ENCODE results near the gene TMEM63B. TPM values are rescaled to one million over a fixed set of nuclear protein-coding genes. Genes with fewer than 3 reads are reported as not detected.
A peak's percentile ranks its signal among the peaks of the same experiment; 100 is the strongest.
"Not testable (repeated sequence)": the region's sequence is repeated elsewhere in the genome, so short reads cannot be mapped to it uniquely, and the experiment has no call there.

TMEM63B gene
- total and polyA plus RNA-seq, 5 donors from 2014 or later, result 1.3 to 20.5 (median 1.4) TPM

DNA sequence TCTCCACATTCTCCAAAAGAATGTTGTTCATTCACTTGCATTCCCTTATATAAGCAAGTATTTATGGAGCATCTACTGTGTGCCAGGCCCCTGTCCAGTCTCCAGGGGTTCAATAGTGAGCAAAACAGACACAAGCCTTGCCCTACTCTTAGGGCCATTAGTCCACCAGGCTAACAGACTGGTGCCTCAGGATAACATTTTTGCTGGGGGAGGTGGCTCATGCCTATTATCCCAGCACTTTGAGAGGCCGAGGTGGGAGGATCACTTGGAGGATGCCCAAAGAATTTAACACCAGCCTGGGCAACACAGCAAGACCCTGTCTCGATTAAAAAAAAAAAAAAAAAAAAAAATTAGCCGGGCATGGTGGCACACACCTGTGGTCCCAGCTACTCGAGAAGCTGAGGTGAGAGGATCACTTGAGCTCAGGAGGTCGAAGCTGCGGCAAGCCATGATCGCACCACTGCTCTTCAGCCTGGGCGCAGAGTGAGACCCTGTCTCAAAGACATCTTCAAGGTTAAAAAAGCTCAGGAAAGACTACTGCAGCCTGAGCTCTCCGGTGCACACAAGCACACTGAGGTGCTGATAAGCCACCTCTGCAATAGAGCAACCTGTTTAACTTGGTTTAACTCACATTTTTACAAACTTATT is 51.2 kb downstream of the TMEM63B start:
- Histone ChIP-seq H3K27ac (ENCODE audit: insufficient read depth, low read length, poor library complexity, severe bottlenecking) (no peak overlapping the region), H3K9me3 (ENCODE audit: control insufficient read depth in 2 of 2, low read length in 2 of 2) (no peaks in the 10 kb centered on the region), H3K4me3 (ENCODE audit: low read depth, low read length) (no peak overlapping the region), H3K27me3 (ENCODE audit: control insufficient read depth, insufficient read depth, low read length) (no peaks in the 10 kb centered on the region), H3K4me1 (ENCODE audit: control insufficient read depth, insufficient read depth, low read length, poor library complexity, severe bottlenecking) (no peaks in the 10 kb centered on the region), H3K36me3 (ENCODE audit: control insufficient read depth, insufficient read depth, low read length) (no peaks in the 10 kb centered on the region)
- ATAC-seq (ENCODE audit: low read depth in 2 of 2) (no peak), DNase-seq (no peak)
- H3K4me3 Mint-ChIP-seq, result no peak overlapping the region
- no peaks in the 10 kb centered on the region for H3K27me3 Mint-ChIP-seq
- peak overlapping the region in 1 of 3 donors; percentile 12 for H3K27ac Mint-ChIP-seq
- peaks cover 0 to 10% (median 3%) of the 10 kb centered on the region in 4 donors for H3K4me1 Mint-ChIP-seq
- H3K36me3 Mint-ChIP-seq, result no peaks in the 10 kb centered on the region
- H3K9me3 Mint-ChIP-seq, result no peaks in the 10 kb centered on the region

DNA sequence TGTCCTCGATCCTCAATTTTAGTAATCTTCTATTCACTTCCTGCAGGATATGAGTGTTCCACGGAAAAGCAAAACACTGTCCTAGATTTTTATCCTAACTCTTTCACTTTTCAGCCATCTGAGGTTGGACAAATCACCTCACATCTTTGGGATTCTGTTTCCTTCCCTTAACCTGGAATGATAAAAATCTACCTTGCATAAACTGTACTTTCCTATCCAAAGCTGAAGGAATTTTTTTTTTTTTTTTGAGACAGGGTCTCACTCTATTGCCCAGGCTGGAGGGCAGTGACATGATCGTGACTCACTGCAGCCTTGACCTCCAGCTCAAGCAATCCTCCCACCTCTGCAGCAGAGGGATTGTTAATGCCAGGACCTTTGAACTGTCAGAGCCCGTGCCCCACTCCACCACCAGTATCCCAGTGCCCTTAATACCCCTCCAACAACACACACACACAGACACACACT is 51.8 kb downstream of the TMEM63B start:
- Mint-ChIP-seq H3K27me3 (no peaks in the 10 kb centered on the region), H3K36me3 (no peaks in the 10 kb centered on the region), H3K27ac (peak overlapping the region; percentile 12 to 67 (median 21)), H3K4me1 (peaks cover 0 to 10% (median 3%) of the 10 kb centered on the region in 4 donors), H3K4me3 (no peak overlapping the region), H3K9me3 (no peaks in the 10 kb centered on the region)
- Histone ChIP-seq H3K36me3 (ENCODE audit: control insufficient read depth, insufficient read depth, low read length) (no peaks in the 10 kb centered on the region), H3K4me3 (ENCODE audit: low read depth, low read length) (no peak overlapping the region), H3K4me1 (ENCODE audit: control insufficient read depth, insufficient read depth, low read length, poor library complexity, severe bottlenecking) (no peaks in the 10 kb centered on the region), H3K9me3 (ENCODE audit: control insufficient read depth in 2 of 2, low read length in 2 of 2) (no peaks in the 10 kb centered on the region), H3K27me3 (ENCODE audit: control insufficient read depth, insufficient read depth, low read length) (no peaks in the 10 kb centered on the region), H3K27ac (ENCODE audit: insufficient read depth, low read length, poor library complexity, severe bottlenecking) (no peak overlapping the region)
- ATAC-seq (ENCODE audit: low read depth in 2 of 2) (no peak), DNase-seq (no peak)

DNA sequence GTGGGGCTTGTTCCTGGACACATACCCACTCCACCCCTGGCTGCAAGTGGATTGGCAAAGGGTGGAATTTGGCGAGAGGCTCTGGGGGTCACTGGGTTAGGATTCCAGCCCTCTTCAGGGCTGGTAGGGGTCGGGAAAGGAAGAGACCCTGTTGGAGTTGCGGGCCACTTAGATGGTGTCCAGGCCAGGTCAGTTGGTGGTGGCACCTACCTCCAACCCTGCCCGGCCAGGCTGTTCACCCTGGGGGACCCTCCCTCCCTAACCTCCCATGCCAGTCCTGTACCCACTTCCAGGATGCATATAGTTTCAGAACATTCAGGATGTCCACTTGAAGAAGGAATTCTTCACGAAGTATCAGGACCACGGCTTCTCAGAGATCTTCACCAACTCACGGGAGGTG is 52.3 kb downstream of the TMEM63B start:
- H3K4me1 Mint-ChIP-seq, result peaks cover 0 to 10% (median 3%) of the 10 kb centered on the region in 4 donors
- H3K36me3 Mint-ChIP-seq, result no peaks in the 10 kb centered on the region
- H3K27me3 Mint-ChIP-seq, result no peaks in the 10 kb centered on the region
- Histone ChIP-seq H3K36me3 (ENCODE audit: control insufficient read depth, insufficient read depth, low read length) (no peaks in the 10 kb centered on the region), H3K27me3 (ENCODE audit: control insufficient read depth, insufficient read depth, low read length) (no peaks in the 10 kb centered on the region), H3K9me3 (ENCODE audit: control insufficient read depth in 2 of 2, low read length in 2 of 2) (no peaks in the 10 kb centered on the region), H3K4me1 (ENCODE audit: control insufficient read depth, insufficient read depth, low read length, poor library complexity, severe bottlenecking) (no peaks in the 10 kb centered on the region), H3K4me3 (ENCODE audit: low read depth, low read length) (no peak overlapping the region), H3K27ac (ENCODE audit: insufficient read depth, low read length, poor library complexity, severe bottlenecking) (no peak overlapping the region)
- no peak for ATAC-seq (ENCODE audit: low read depth in 2 of 2)
- peak overlapping the region in 2 of 3 donors; percentile 12 to 67 for H3K27ac Mint-ChIP-seq
- H3K4me3 Mint-ChIP-seq, result no peak overlapping the region
- no peak for DNase-seq
- H3K9me3 Mint-ChIP-seq, result no peaks in the 10 kb centered on the region

DNA sequence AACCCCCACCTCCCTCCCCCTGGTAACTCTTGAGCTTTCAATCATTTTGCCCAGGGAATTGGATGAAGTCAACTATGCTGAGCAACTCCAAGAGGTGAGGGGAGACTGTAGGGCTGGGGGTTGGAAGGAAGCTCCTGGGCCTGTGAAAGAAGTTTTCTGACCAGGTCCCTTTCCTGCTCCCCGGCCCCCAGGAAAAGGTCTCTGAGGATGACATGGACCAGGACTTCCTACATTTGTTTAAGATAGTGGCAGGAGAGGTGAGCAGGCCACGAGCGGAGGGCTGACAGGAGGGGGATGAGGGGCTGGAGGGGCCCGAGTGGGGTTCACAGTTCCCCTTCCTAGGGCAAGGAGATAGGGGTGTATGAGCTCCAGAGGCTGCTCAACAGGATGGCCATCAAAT is 53.1 kb downstream of the TMEM63B start:
- no peaks in the 10 kb centered on the region for H3K36me3 ChIP-seq (ENCODE audit: control insufficient read depth, insufficient read depth, low read length)
- no peaks in the 10 kb centered on the region for H3K27me3 ChIP-seq (ENCODE audit: control insufficient read depth, insufficient read depth, low read length)
- Mint-ChIP-seq H3K4me1 (peaks cover 0 to 13% (median 4%) of the 10 kb centered on the region in 4 donors), H3K9me3 (no peaks in the 10 kb centered on the region), H3K36me3 (no peaks in the 10 kb centered on the region), H3K27me3 (no peaks in the 10 kb centered on the region), H3K4me3 (no peak overlapping the region), H3K27ac (no peak overlapping the region)
- no peaks in the 10 kb centered on the region for H3K4me1 ChIP-seq (ENCODE audit: control insufficient read depth, insufficient read depth, low read length, poor library complexity, severe bottlenecking)
- no peaks in the 10 kb centered on the region for H3K9me3 ChIP-seq (ENCODE audit: control insufficient read depth in 2 of 2, low read length in 2 of 2)
- no peak for DNase-seq
- no peak for ATAC-seq (ENCODE audit: low read depth in 2 of 2)
- no peak overlapping the region for H3K4me3 ChIP-seq (ENCODE audit: low read depth, low read length)
- no peak overlapping the region for H3K27ac ChIP-seq (ENCODE audit: insufficient read depth, low read length, poor library complexity, severe bottlenecking)

DNA sequence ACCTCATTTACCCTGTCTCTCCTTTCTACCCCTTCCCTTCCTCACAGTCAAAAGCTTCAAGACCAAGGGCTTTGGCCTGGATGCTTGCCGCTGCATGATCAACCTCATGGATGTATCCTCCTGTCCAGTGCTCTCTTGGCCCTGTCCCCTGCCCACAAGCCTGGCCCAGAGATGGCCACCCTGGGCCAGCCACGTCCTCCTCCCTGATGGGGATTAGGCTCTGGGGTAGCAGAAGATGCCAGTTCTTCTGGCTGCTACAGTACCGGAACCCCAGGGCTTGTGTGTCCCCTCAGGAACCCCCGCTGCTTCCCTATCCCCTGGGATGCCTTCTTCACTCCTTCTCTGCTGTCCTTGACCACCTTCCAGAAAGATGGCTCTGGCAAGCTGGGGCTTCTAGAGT is 53.5 kb downstream of the TMEM63B start:
- no peak overlapping the region for H3K4me3 Mint-ChIP-seq
- H3K4me3 ChIP-seq (ENCODE audit: low read depth, low read length), result no peak overlapping the region

DNA sequence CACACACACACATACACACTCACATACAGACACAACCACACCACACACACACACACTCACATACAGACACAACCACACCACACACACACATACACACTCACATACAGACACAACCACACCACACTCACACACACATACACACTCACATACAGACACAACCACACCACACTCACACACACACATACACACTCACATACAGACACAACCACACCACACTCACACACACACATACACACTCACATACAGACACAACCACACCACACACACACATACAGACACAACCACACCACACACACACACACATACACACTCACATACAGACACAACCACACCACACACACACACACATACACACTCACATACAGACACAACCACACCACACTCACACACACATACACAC is 54.4 kb downstream of the TMEM63B start:
- not testable (repeated sequence) for H3K9me3 Mint-ChIP-seq, H3K27ac Mint-ChIP-seq

More for the DNA sequence above, 53.5 kb downstream of the TMEM63B start:
- no peaks in the 10 kb centered on the region for H3K27me3 ChIP-seq (ENCODE audit: control insufficient read depth, insufficient read depth, low read length)
- ATAC-seq (ENCODE audit: low read depth in 2 of 2) (no peak), DNase-seq (no peak)
- no peaks in the 10 kb centered on the region for H3K36me3 ChIP-seq (ENCODE audit: control insufficient read depth, insufficient read depth, low read length)
- Mint-ChIP-seq H3K4me1 (peaks cover under 1 to 18% (median 7%) of the 10 kb centered on the region in 4 donors), H3K27ac (no peak overlapping the region), H3K36me3 (no peaks in the 10 kb centered on the region), H3K9me3 (no peaks in the 10 kb centered on the region), H3K27me3 (no peaks in the 10 kb centered on the region)
- H3K27ac ChIP-seq (ENCODE audit: insufficient read depth, low read length, poor library complexity, severe bottlenecking), result no peak overlapping the region
- no peaks in the 10 kb centered on the region for H3K9me3 ChIP-seq (ENCODE audit: control insufficient read depth in 2 of 2, low read length in 2 of 2)
- H3K4me1 ChIP-seq (ENCODE audit: control insufficient read depth, insufficient read depth, low read length, poor library complexity, severe bottlenecking), result peaks cover 2% of the 10 kb centered on the region

DNA sequence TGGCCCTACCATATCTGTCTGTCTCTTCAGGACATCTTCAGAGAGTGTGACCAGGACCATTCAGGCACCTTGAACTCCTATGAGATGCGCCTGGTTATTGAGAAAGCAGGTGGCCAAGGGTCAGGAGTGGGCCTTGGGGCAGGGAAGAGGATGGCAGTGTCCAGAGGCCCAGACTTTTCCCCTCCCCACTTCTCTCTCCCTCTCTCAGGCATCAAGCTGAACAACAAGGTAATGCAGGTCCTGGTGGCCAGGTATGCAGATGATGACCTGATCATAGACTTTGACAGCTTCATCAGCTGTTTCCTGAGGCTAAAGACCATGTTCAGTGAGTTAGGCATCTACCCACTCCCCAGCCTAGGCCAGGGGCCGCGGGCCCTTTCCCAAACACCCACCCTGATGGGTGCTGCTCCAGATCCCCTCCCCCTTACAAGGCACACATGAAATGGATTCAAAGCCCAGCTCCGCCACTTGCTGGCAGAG is 55.6 kb downstream of the TMEM63B start:
- H3K4me1 Mint-ChIP-seq, result peaks cover 5 to 12% (median 8%) of the 10 kb centered on the region in 4 donors
- no peaks in the 10 kb centered on the region for H3K36me3 Mint-ChIP-seq
- H3K27me3 Mint-ChIP-seq, result no peaks in the 10 kb centered on the region
- no peak for DNase-seq
- no peak overlapping the region for H3K27ac Mint-ChIP-seq
- Histone ChIP-seq H3K9me3 (ENCODE audit: control insufficient read depth in 2 of 2, low read length in 2 of 2) (no peaks in the 10 kb centered on the region), H3K27ac (ENCODE audit: insufficient read depth, low read length, poor library complexity, severe bottlenecking) (no peak overlapping the region), H3K36me3 (ENCODE audit: control insufficient read depth, insufficient read depth, low read length) (no peaks in the 10 kb centered on the region), H3K27me3 (ENCODE audit: control insufficient read depth, insufficient read depth, low read length) (no peaks in the 10 kb centered on the region), H3K4me3 (ENCODE audit: low read depth, low read length) (no peak overlapping the region), H3K4me1 (ENCODE audit: control insufficient read depth, insufficient read depth, low read length, poor library complexity, severe bottlenecking) (peaks cover 5% of the 10 kb centered on the region)
- H3K9me3 Mint-ChIP-seq, result no peaks in the 10 kb centered on the region
- no peak for ATAC-seq (ENCODE audit: low read depth in 2 of 2)
- no peak overlapping the region for H3K4me3 Mint-ChIP-seq

More for the DNA sequence above, 54.4 kb downstream of the TMEM63B start:
- H3K9me3 ChIP-seq (ENCODE audit: control insufficient read depth in 2 of 2, low read length in 2 of 2); H3K27me3 Mint-ChIP-seq; DNase-seq; H3K36me3 Mint-ChIP-seq; H3K27ac ChIP-seq (ENCODE audit: insufficient read depth, low read length, poor library complexity, severe bottlenecking); H3K36me3 ChIP-seq (ENCODE audit: control insufficient read depth, insufficient read depth, low read length); H3K4me3 ChIP-seq (ENCODE audit: low read depth, low read length); H3K4me3 Mint-ChIP-seq; H3K27me3 ChIP-seq (ENCODE audit: control insufficient read depth, insufficient read depth, low read length); ATAC-seq (ENCODE audit: low read depth in 2 of 2); H3K4me1 ChIP-seq (ENCODE audit: control insufficient read depth, insufficient read depth, low read length, poor library complexity, severe bottlenecking): not testable (repeated sequence)
- peaks cover 5 to 20% (median 10%) of the 10 kb centered on the region in 4 donors for H3K4me1 Mint-ChIP-seq

DNA sequence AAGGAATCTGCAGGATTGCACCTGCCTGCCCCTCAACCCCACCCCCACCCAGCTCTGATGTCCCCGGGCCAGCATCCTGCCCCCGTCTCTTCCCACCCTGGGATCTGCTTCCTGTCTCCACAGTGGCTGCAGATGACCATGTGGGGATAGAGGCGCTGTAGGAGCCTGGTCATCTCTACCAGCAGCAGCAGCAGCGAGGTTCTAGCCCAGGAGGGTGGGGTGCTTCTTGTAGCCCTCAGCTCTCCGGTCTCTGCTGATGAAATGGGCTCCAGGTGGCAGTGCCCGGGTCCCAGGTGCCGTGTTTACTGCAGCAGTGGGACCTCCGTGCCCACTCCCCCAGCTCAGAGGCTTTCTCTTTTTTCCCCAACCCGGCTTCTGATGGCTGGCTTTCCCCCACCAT is 56.4 kb downstream of the TMEM63B start:
- no peaks in the 10 kb centered on the region for H3K36me3 ChIP-seq (ENCODE audit: control insufficient read depth, insufficient read depth, low read length)
- no peak overlapping the region for H3K27ac Mint-ChIP-seq
- no peaks in the 10 kb centered on the region for H3K9me3 Mint-ChIP-seq
- no peak overlapping the region for H3K4me3 Mint-ChIP-seq
- no peak overlapping the region for H3K27ac ChIP-seq (ENCODE audit: insufficient read depth, low read length, poor library complexity, severe bottlenecking)
- peaks cover 5 to 12% (median 8%) of the 10 kb centered on the region in 4 donors for H3K4me1 Mint-ChIP-seq
- H3K4me3 ChIP-seq (ENCODE audit: low read depth, low read length), result no peak overlapping the region
- no peaks in the 10 kb centered on the region for H3K9me3 ChIP-seq (ENCODE audit: control insufficient read depth in 2 of 2, low read length in 2 of 2)
- peaks cover 5% of the 10 kb centered on the region for H3K4me1 ChIP-seq (ENCODE audit: control insufficient read depth, insufficient read depth, low read length, poor library complexity, severe bottlenecking)
- H3K27me3 ChIP-seq (ENCODE audit: control insufficient read depth, insufficient read depth, low read length), result no peaks in the 10 kb centered on the region
- DNase-seq (no peak), ATAC-seq (ENCODE audit: low read depth in 2 of 2) (no peak)
- no peaks in the 10 kb centered on the region for H3K36me3 Mint-ChIP-seq
- H3K27me3 Mint-ChIP-seq, result no peaks in the 10 kb centered on the region

Data from CD4-positive, CD25-positive, alpha-beta regulatory T cell (primary cell).